GM19328 (cell line): ENCODE data around the gene REG3G.
"Not testable (repeated sequence)": the region's sequence is repeated elsewhere in the genome, so short reads cannot be mapped to it uniquely, and the experiment has no call there.

ENCODE experiments used
- ATAC-seq: cut with Tn5 transposase; IDR thresholded peaks from one replicate; pipeline ENCODE4 v1.9.1; 2021; ENCODE audit warnings: mild to moderate bottlenecking, moderate library complexity; ENCODE audit not compliant: unreplicated experiment

REG3G gene

DNA sequence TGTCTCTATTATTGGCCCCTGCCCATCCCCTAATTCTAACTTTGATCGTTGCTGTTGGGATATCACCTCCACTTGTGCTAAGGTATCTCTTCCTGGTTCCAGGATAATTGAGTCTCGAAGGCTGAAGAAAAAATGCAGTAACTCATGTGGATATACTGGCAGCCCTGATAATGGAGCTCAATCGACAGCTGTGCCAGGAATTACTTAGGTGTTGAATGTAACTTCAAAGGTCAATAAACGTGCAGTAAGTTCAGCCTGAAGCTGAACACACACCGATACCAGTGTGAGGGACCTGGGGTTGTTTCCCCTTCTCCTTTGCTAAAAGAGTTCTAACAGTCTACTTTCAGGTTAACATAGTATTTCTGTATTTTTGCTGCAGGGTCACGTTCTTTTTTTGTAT, 11.9 kb upstream of the REG3G start:
- no peak for ATAC-seq

GRCh38 chr2:79016342-79016741, 9.2 kb upstream of the REG3G start:
- no peak for ATAC-seq

- no peak for ATAC-seq
These were observed 559 bp downstream of the REG3G start for GRCh38 chr2:79026061-79026460.

- ATAC-seq, result no peak
These were observed 14.4 kb downstream of the REG3G start for GRCh38 chr2:79039944-79040343.

DNA sequence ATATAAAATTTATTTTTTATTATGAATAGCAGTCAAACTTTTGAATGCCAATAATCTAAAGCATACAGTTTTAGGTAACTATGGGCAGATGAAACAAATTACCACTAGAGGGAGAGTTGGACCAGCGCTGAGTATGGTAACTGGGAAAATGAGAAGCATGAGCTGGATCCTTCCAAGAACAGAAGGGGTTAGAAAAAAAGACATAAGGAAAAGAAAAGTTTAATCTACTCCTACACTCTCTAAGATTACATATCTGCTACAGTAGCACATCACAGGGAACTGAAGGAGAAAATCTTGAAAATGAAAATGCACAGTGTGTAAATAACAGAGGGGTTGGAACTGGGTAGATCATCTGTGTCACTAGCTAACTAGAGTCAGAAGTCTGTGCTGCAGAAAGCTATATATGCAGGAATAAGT, 15.5 kb downstream of the REG3G start:
- no peak for ATAC-seq

GRCh38 chr2:79053486-79053885, 28.0 kb downstream of the REG3G start:
- not testable (repeated sequence) for ATAC-seq

DNA sequence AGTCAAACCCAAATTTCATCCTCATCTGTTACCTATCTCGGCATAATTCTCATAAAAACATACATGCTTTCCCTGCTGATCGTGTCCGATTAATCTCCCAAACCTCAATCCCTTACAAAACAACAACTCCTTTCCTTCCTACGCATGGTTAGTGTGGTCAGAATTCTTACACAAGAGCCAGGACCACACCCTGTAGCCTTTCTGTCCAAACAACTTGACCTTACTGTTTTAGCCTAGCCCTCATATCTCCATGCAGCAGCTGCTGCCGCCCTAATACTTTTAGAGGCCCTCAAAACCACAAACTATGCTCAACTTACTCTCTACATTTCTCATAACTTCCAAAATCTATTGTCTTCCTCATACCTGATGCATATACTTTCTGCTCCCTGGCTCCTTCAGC, 29.3 kb downstream of the REG3G start:
- not testable (repeated sequence) for ATAC-seq

DNA sequence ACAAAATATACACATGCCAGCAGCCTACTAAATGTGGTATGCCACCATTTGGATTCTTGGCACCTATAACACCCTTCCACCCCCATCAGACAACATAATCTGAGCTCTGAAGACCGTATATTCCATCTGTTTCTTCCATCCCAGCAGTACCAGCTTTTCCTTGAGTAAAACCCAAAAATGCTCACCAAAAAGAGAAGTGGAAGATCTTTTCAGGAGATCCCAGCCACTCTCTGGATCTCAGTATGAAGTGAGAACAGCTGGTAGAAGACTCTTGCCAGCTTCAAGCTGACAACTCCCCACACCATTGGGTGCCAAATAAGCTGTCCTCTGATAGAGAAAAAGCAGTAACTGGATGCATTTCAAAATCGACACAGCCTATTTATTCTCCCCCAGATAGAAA, 39.7 kb downstream of the REG3G start:
- no peak for ATAC-seq

- ATAC-seq, result no peak
These were observed 45.6 kb downstream of the REG3G start for GRCh38 chr2:79071078-79071477.
